Esophagus mucosa (tissue), 1 donor: ENCODE data around the gene OR1N2. TPM values are rescaled to one million over a fixed set of nuclear protein-coding genes. Genes with fewer than 3 reads are reported as not detected.
"Not testable (repeated sequence)": the region's sequence is repeated elsewhere in the genome, so short reads cannot be mapped to it uniquely, and the experiment has no call there.

Experiments
- ATAC-seq: fragments of 200-7000 bp; cut with Tn5 transposase; one replicate; pipeline ENCODE4 v1.9.1; 2020
- total RNA-seq: library from RNA; stranded (reverse); gene quantifications from one replicate; pipeline ENCODE4 v1.2.4, GENCODE V29; 2023
- donor health status: DM: yes; HTN: yes; CAD: no.

OR1N2 gene, protein sequence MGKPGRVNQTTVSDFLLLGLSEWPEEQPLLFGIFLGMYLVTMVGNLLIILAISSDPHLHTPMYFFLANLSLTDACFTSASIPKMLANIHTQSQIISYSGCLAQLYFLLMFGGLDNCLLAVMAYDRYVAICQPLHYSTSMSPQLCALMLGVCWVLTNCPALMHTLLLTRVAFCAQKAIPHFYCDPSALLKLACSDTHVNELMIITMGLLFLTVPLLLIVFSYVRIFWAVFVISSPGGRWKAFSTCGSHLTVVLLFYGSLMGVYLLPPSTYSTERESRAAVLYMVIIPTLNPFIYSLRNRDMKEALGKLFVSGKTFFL
- total RNA-seq, result not detected

GRCh38 chr9:122552812-122553211 lies at the start of gene OR1N2:
Gene OR1N2 (plus strand): TSS chr9:122553112. CDS start chr9:122553212, 100 bp downstream.
- no peak for ATAC-seq

DNA sequence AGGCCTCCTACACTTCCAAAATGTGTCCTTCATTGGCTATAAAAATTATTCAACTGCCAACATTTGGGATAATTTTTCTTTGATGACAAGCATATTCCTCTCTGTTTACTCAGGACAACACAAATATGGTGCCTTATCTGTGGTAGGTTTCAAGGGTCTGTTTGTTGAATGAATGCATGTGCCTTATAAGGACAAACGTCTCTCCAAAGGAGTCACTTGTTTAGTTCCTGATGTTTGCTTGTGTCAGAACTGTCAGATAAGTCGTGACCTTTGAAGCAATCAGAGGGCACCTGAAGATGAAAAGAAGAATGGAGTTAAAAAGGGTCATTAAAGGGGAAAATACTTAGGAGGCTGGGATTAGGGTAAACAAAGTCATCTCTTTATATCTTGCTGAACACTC lies 45.9 kb upstream of the OR1N2 start:
- no peak for ATAC-seq

- ATAC-seq, result no peak
These were observed 42.4 kb upstream of the OR1N2 start, which contains the start of gene OR1J2 for GRCh38 chr9:122510502-122510901. Gene OR1J2 (plus strand): TSS chr9:122510802. CDS start chr9:122510802, 0 bp downstream.

- no peak for ATAC-seq
These were observed 34.7 kb upstream of the OR1N2 start for GRCh38 chr9:122518226-122518625.

GRCh38 chr9:122518841-122519240 lies 34.1 kb upstream of the OR1N2 start, which contains the start of gene OR1J4:
Gene OR1J4 (plus strand): TSS chr9:122519141. CDS start chr9:122519141, 0 bp downstream.
- ATAC-seq, result no peak

DNA sequence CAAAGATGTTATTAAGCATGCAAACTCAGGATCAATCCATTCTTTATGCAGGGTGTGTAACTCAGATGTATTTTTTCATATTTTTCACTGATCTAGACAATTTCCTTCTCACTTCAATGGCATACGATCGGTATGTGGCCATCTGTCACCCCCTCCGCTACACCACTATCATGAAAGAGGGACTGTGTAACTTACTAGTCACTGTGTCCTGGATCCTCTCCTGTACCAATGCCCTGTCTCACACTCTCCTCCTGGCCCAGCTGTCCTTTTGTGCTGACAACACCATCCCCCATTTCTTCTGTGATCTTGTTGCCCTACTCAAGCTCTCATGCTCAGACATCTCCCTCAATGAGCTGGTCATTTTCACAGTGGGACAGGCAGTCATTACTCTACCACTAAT lies 33.5 kb upstream of the OR1N2 start:
- ATAC-seq, result no peak

- no peak for ATAC-seq
These were observed 26.3 kb upstream of the OR1N2 start for GRCh38 chr9:122526602-122527001.

GRCh38 chr9:122527193-122527592 lies 25.7 kb upstream of the OR1N2 start, which contains the start of gene OR1N1:
Gene OR1N1 (minus strand): TSS chr9:122527293. CDS start chr9:122527293, 0 bp downstream.
- no peak for ATAC-seq

DNA sequence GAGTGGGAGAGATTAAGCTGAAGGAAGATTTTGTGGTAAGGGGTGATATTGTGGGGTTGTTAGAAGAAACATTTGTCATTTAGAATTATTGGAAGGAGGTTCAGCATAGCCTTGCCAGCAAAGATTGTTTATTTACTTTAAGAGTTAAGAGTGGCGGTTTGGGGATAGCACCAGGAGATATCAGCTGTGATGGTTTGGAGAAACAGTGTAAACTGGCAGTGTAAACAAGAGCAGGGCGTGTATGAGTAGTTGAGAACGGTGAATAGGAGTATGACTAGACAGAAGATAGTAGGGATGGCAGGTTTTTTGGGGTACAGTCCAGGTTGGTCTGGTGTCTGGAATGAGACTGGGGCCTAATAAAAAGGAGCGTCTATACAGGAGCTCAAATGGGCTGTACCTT lies 21.8 kb upstream of the OR1N2 start:
- ATAC-seq, result not testable (repeated sequence)

DNA sequence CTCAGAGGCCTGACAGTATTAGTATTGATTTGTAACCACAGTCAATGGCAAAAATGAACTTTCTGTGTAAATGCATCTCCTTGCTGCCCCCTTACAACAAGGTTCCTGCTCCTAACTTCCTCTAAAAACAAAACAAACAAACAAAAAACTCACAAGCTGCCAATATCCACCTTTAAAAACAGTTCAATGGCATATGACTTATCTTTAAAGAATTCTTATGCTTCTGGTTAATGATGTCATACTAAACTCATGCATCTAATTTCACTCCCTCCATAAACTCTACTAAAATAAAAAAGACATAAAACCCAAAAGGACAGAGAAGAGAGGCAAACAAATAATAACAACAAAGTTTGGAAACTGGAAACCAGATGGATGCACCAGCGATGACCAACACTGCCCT lies 16.8 kb upstream of the OR1N2 start:
- no peak for ATAC-seq

- ATAC-seq, result not testable (repeated sequence)
These were observed 15.8 kb upstream of the OR1N2 start for GRCh38 chr9:122537066-122537465.

GRCh38 chr9:122538757-122539156 lies 14.2 kb upstream of the OR1N2 start:
- ATAC-seq, result no peak

GRCh38 chr9:122546196-122546595 lies 6.7 kb upstream of the OR1N2 start:
- no peak for ATAC-seq

DNA sequence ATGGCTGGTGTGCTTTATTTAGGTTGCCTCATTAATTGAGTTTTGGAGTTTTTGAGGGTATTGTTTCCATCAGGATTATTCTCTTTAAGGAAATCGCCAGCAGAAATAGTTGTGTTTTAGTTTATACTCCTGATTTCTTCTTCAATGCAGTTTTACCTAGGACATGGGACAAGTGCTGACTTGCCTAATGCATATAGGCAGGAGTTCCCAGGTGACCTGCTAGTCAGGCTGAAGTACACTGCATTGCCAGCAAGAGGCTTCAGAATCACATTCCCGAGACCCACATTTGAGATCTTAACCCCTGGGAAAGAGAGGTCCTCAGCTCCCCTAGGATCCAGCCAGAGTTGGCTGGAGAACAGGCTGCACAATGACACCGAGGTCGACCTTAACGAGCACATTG lies 1.5 kb upstream of the OR1N2 start:
- no peak for ATAC-seq

GRCh38 chr9:122561446-122561845 lies 8.5 kb downstream of the OR1N2 start:
- no peak for ATAC-seq

GRCh38 chr9:122562134-122562760 lies 9.3 kb downstream of the OR1N2 start:
- no peak for ATAC-seq

- ATAC-seq, result no peak
These were observed 15.0 kb downstream of the OR1N2 start for GRCh38 chr9:122567901-122568300.

GRCh38 chr9:122572456-122572855 lies 19.5 kb downstream of the OR1N2 start:
- ATAC-seq, result no peak

DNA sequence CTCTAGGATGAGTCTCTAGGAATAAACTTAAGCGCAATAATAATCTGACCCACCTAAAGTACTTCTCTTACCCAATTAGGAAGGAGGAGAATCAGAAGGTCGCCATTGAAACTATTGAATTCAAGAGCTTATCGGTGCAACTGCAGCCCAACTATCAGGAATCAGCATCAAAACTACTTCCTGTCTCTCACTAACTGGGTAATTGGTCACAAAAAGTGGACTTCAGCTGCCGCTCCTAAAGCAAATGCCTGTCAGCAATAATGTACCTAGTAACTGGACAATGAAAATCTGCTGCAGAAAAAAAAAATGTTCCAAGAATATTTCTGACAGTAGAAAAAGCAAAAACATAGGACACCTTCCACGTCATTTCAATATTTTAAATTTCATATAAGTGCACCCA lies 27.0 kb downstream of the OR1N2 start:
- no peak for ATAC-seq

DNA sequence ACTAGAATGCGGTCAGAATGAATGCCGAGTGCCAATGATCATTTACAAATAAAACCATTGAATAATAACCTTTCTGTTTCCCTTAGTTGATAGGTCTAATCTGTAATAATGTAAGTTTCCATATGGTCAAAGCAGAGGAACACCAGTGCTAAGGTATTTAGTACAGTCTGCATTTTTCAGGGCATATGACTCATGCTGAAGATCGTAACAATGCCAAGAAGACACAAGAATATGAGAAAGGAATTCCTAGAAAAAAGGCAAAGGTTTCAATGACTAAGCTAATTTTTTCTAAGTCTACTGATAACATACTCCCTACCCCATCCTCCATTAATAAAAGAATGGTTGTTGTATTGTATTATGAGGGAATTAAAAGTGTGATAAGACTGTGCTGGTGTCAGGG lies 27.4 kb downstream of the OR1N2 start:
- ATAC-seq, result no peak

- not testable (repeated sequence) for ATAC-seq
These were observed 30.4 kb downstream of the OR1N2 start, which contains the start of gene OR1L8 for GRCh38 chr9:122583284-122583683. Gene OR1L8 (minus strand): TSS chr9:122583384. CDS start chr9:122568477, 14,907 bp downstream.
